NB4 (cell line): Measurements from ENCODE around the gene FARP1.

Experiments used
- MYC ChIP-seq: IDR thresholded peaks from 2 replicates; pipeline ENCODE4 v1.6.1; 2011; ENCODE audit warnings: low read depth, low read length
- POLR2A ChIP-seq: IDR thresholded peaks from 2 replicates; pipeline ENCODE4 v1.6.1; 2011; ENCODE audit warnings: mild to moderate bottlenecking; ENCODE audit not compliant: insufficient read length; ENCODE audit errors: extremely low read depth
- TF ChIP-seq, protein P1 (sequence below): IDR thresholded peaks from one replicate; pipeline ENCODE4 v1.5.1; 2012; ENCODE audit warnings: low read depth, low read length

GRCh38 chr13:98242403-98242802 lies 99.5 kb downstream of the FARP1 start:
- TF ChIP-seq, protein P1, sequence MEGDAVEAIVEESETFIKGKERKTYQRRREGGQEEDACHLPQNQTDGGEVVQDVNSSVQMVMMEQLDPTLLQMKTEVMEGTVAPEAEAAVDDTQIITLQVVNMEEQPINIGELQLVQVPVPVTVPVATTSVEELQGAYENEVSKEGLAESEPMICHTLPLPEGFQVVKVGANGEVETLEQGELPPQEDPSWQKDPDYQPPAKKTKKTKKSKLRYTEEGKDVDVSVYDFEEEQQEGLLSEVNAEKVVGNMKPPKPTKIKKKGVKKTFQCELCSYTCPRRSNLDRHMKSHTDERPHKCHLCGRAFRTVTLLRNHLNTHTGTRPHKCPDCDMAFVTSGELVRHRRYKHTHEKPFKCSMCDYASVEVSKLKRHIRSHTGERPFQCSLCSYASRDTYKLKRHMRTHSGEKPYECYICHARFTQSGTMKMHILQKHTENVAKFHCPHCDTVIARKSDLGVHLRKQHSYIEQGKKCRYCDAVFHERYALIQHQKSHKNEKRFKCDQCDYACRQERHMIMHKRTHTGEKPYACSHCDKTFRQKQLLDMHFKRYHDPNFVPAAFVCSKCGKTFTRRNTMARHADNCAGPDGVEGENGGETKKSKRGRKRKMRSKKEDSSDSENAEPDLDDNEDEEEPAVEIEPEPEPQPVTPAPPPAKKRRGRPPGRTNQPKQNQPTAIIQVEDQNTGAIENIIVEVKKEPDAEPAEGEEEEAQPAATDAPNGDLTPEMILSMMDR = no peak
- TF ChIP-seq POLR2A (no peak), MYC (no peak)
